HG02943 (cell line): ENCODE measurements around the gene SIM1.

Experiments used
- ATAC-seq: cut with Tn5 transposase; IDR thresholded peaks from one replicate; pipeline ENCODE4 v1.9.1; 2021; ENCODE audit warnings: mild to moderate bottlenecking, low read depth, moderate library complexity; ENCODE audit not compliant: unreplicated experiment

Gene SIM1

GRCh38 chr6:100458841-100459591 is 5.7 kb downstream of the SIM1 start:
- ATAC-seq, result no peak

DNA sequence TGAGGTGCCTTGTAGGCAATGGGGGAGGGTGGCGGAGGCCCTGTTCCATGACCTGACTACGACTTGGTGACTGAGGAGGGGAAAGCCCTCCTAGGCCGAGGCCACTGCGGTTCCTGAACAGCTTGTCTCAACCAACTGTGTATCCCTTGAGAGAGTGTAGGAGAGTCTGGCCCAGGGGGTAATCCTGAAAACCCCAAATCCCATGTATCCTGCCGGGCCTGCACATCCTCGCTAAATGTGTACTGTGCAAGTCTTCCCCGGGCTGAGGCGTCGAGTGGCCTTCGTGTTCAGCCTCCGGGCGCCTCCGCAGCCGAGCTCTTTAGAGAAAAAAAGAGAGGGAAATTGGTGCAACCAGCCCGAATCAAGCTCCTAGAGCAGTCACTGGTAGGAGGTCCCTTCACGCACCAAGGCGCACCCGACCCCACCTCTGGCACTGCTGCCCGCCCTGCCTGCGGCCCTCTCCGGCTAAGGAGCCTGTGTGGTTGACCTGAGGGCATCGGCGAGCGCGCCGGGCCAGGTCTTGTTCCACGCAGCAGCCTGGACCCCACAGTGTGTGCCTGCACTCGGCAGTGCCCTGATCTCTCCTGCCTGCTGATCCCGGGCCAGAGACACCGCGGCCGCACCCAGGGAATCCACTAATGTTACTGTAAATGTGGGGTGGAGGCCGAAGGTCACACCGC is 7.3 kb downstream of the SIM1 start:
- ATAC-seq, result no peak

DNA sequence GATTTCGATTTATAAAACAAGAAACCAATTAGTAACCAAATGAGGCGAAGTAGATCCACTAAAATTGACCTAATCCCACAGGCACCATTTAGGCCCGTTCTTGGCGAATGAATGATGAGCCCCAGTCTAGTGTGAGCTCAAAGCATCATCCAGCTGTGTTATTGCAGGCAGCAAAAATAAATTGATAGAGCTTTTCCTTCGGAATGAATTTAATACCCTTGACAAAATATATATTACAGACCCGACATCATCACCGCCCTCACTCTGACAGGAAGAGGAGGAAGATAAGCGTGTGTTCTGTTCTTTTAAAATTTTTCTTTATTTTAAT is 7.8 kb downstream of the SIM1 start:
- ATAC-seq, result no peak

DNA sequence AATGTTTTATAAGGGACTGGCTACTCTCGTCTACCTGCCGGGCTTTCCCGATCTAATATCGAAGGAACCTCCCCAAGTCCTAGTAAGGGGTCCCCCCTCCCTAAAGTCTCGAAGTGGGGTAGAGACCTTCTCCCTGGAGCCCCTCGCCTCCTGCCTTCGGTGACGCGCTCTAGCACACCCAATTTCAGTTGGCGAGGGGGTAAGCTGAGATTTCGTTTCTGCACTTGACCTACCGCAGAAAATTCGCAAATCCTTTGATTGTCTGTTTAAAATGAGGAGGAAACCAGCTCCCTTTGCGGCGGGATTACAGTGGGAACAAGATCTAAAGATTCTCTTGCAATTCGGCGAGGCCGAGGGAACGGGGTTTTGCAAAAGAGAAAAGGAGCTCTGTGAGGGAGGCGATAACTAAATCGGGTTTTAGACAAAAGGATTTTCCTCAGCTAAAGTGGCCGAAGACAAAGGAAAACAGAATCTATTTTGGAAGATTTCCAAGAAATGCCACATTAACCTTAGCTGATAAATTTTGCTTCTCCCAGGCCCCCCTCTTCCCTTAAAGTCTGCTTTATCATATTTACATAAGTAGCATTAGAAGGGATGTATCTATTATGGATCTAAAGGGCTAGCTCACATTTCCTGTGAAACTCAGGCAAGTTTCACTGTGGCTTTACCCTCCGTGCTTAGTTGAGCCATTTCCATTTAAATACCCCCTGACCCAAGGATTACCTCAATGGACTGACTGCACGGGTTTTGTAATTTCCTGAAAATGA is 8.4 kb downstream of the SIM1 start:
- no peak for ATAC-seq

- no peak for ATAC-seq
These were observed 9.2 kb downstream of the SIM1 start for GRCh38 chr6:100455230-100456124.

DNA sequence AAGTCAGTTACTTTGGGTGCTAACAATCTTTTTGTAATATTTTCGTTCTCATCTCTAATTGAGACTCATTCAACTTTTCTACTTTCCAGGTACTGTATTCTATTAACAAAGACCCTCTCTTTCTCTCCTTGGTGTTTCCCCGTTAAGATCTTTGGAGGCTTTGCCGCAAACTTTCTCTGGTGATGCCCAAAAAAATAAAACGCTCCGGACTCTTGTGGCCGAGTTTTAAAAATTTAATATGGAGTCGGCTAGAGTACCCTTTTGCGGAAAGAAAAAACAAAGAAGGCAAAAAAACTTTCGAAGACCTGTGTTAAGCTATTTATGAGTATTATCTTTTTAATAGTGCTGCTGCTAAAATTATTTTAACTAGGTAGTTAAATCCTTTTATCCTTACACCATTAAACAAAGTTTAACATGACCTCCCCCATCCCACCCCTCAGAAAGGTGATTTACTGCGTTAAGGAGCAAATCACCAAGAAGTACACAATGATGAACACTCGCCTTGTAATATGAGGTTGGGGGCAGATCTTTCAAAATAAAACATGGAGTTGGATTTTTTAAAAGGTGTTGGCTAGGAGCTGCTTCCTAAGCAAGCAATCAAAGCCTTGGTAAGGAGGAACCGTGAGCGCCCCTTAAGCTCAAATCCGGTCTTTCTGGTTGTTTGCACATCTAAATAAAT is 10.0 kb downstream of the SIM1 start:
- ATAC-seq, result no peak

- ATAC-seq, result no peak
These were observed 10.8 kb downstream of the SIM1 start for GRCh38 chr6:100453701-100454521.

GRCh38 chr6:100452998-100453397 is 11.7 kb downstream of the SIM1 start:
- no peak for ATAC-seq

DNA sequence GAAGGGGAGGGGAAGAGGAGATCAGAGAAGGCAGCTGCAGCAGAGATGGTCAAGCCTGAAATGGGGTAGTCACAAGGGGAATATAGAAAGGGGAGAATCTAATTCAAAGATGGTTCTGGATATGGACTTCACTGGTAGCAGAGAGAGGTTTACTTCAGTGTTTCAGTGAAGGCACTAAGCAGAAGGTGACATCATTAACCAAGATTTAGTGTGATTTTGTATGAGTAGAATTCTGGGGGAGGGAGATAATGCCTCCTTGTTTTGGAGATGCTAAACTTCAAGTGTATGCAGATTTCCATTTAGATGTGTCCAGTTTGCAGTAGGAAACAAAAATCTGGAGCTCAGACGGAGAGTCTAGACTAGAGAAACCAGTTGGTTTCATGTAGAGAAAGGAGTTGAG is 13.1 kb downstream of the SIM1 start:
- ATAC-seq, result no peak

- ATAC-seq, result no peak
These were observed 15.5 kb downstream of the SIM1 start for GRCh38 chr6:100449239-100449691.

- no peak for ATAC-seq
These were observed 16.6 kb downstream of the SIM1 start for GRCh38 chr6:100447900-100448748.

GRCh38 chr6:100447081-100447899 is 17.4 kb downstream of the SIM1 start:
- ATAC-seq, result no peak

DNA sequence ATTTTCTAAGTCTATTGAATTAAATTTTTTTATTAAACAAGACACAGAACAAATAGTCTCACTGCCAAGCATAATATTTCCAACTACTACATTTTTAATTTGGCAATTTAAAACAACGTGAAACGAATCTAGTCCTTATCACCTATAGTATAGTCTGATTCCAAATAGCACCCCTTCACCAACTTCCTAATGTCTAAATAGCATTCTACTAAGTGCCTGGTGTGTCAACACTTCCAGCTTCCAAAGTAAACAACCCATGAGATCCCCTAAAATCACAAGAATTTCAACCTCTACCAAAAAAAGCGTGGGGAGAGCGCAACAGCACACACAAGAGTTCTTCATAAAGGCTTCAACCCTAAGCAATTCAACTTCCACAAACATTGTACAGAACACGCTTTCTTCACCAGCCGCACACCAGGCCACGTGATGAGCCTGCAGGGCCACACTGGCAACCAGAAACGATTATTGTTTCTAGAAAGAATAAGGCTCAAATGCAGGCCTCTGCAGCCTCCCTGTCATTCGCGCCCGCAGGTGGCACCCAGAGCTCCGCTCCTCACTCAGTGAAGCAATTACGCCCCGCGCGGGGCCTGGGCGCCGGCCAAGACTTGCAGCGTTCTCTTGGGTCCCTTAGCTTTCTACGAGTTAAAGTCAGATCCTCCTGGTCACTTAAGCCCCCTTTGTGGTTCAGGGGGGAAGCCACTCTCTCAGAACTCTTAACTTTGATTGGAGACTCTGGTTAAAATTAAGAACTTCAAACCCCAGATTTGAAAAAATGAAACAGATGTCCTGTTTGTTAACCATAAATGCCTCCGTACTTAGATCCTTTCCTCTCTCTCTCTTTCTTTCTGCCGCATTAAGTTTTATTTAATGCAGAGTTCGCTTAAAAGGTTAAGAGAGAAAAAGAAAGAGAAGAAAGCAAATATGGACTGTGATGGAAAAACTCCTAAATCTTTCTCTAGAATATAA is 18.3 kb downstream of the SIM1 start:
- ATAC-seq, result no peak

DNA sequence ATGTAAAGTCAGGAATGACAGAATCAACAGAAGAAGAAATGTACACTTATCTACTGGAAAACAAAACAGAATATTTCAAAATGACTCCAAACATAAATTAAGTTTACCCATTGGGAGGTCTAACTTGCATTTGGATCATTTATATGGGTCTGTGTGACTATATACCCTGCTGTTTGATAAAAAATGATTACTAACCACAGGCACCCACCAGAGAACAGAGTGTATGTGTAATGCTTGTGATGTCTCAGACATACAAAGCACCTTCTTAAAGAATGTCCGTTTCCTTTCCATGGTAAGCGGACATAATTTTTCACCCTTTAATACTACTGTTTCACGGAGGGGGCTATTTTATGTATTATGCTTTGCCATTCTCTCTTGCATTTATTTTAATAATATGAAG is 19.2 kb downstream of the SIM1 start:
- no peak for ATAC-seq

- ATAC-seq, result no peak
These were observed 23.8 kb downstream of the SIM1 start for GRCh38 chr6:100440935-100441334.

DNA sequence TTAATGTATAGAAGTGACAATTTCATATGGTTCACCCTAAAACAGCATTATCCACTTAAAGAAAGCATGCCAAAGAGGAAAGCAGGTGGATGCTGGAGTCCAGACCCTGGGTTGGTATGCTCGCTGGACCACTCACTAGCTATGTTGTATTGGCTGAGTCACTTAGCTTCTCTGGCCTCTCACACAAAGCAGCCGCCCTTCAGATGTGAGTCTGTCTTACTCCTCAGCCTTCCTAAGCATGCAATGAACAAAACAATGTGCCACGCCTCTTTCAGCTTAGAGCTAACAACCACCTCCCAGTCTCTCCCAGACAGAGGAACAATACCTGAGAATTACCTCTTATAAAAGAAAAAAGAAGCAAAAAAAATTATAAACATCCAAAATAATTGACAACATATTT is 29.4 kb downstream of the SIM1 start:
- ATAC-seq, result no peak
